ENCODE measurements around the gene LEMD2. TPM values are rescaled to one million over a fixed set of nuclear protein-coding genes. Genes with fewer than 3 reads are reported as not detected.

LEMD2 gene
- total RNA-seq, 1 experiment from 2014 or later, result 75.8 TPM

- Histone ChIP-seq H3K27ac (ENCODE audit: low read depth, low read length, poor library complexity, severe bottlenecking) (no peak overlapping the region), H3K4me3 (ENCODE audit: low read depth, low read length, poor library complexity, severe bottlenecking) (no peak overlapping the region), H3K9me3 (ENCODE audit: low read depth, low read length, poor library complexity, severe bottlenecking) (no peaks in the 10 kb centered on the region), H3K36me3 (ENCODE audit: insufficient read depth, low read length, poor library complexity, severe bottlenecking) (peaks cover 67% of the 10 kb centered on the region), H3K4me1 (ENCODE audit: insufficient read depth, low read length, poor library complexity, severe bottlenecking) (peaks cover 46% of the 10 kb centered on the region), H3K27me3 (replicated peaks; ENCODE audit: insufficient read depth, low read depth, low read length, poor library complexity) (no peaks in the 10 kb centered on the region)
- CTCF ChIA-PET, result interaction anchor here (0.6 kb wide), 1 partner anchor 17 kb away, joined by 5 read pairs; no protein-coding TSS in a partner anchor
- no peak for TF ChIP-seq EZH2 (IDR thresholded peaks at IDR 0.05; ENCODE audit: borderline replicate concordance, low read depth, low read length, poor library complexity, severe bottlenecking)
- TF ChIP-seq CTCF (conservative IDR thresholded peaks at IDR 0.05; ENCODE audit: low read depth, low read length), result no peak
- DNase-seq (ENCODE audit: low spot score), result no peak
- intact Hi-C loops (cut with micrococcal nuclease; ENCODE audit: unreplicated experiment), result loop anchor here (5.0 kb wide), 1 partner anchor 62 kb away; the partner anchor contains the start of gene UQCC2
- no TSS peak for BruUV-seq (replicated peaks)
- POLR2A ChIA-PET (ENCODE audit: low non-redundant PET), result no interaction called here
Measured at GRCh38 chr6:33774774-33775173, 14.2 kb downstream of the LEMD2 start.

GRCh38 chr6:33772902-33773472, 15.9 kb downstream of the LEMD2 start:
- peaks cover 49% of the 10 kb centered on the region for H3K36me3 ChIP-seq (ENCODE audit: insufficient read depth, low read length, poor library complexity, severe bottlenecking)
- TF ChIP-seq CTCF (conservative IDR thresholded peaks at IDR 0.05; ENCODE audit: low read depth, low read length) (no peak), EZH2 (IDR thresholded peaks at IDR 0.05; ENCODE audit: borderline replicate concordance, low read depth, low read length, poor library complexity, severe bottlenecking) (no peak)
- H3K27ac ChIP-seq (ENCODE audit: low read depth, low read length, poor library complexity, severe bottlenecking), result no peak overlapping the region
- intact Hi-C loops (cut with micrococcal nuclease; ENCODE audit: unreplicated experiment), result loop anchor here (5.0 kb wide), 1 partner anchor 61 kb away; the partner anchor contains the start of gene UQCC2
- BruUV-seq (replicated peaks), result no TSS peak
- no peaks in the 10 kb centered on the region for H3K27me3 ChIP-seq (replicated peaks; ENCODE audit: insufficient read depth, low read depth, low read length, poor library complexity)
- DNase-seq (ENCODE audit: low spot score), result peak; percentile 49
- H3K9me3 ChIP-seq (ENCODE audit: low read depth, low read length, poor library complexity, severe bottlenecking), result no peaks in the 10 kb centered on the region
- ChIA-PET POLR2A (ENCODE audit: low non-redundant PET) (no interaction called here), CTCF (interaction anchor here (0.5 to 2.4 kb wide), 3 partner anchors 251 to 379 kb away, joined by 3 to 25 read pairs (median 4); no protein-coding TSS in a partner anchor)
- no peak overlapping the region for H3K4me3 ChIP-seq (ENCODE audit: low read depth, low read length, poor library complexity, severe bottlenecking)
- peaks cover 58% of the 10 kb centered on the region for H3K4me1 ChIP-seq (ENCODE audit: insufficient read depth, low read length, poor library complexity, severe bottlenecking)

- peaks cover 42% of the 10 kb centered on the region for H3K36me3 ChIP-seq (ENCODE audit: insufficient read depth, low read length, poor library complexity, severe bottlenecking)
Measured at GRCh38 chr6:33772082-33772830, 16.7 kb downstream of the LEMD2 start.

More at GRCh38 chr6:33772082-33772830, 16.7 kb downstream of the LEMD2 start:
- no peak for TF ChIP-seq EZH2 (IDR thresholded peaks at IDR 0.05; ENCODE audit: borderline replicate concordance, low read depth, low read length, poor library complexity, severe bottlenecking)
- no peak for TF ChIP-seq CTCF (conservative IDR thresholded peaks at IDR 0.05; ENCODE audit: low read depth, low read length)
- ChIA-PET POLR2A (ENCODE audit: low non-redundant PET) (no interaction called here), CTCF (interaction anchor here (0.7 to 2.4 kb wide), 8 partner anchors 8 to 283 kb away, joined by 3 to 25 read pairs (median 6); partner anchors contain the start of gene UQCC2)
- no peaks in the 10 kb centered on the region for H3K27me3 ChIP-seq (replicated peaks; ENCODE audit: insufficient read depth, low read depth, low read length, poor library complexity)
- H3K27ac ChIP-seq (ENCODE audit: low read depth, low read length, poor library complexity, severe bottlenecking), result peak overlapping the region; percentile 77
- no peaks in the 10 kb centered on the region for H3K9me3 ChIP-seq (ENCODE audit: low read depth, low read length, poor library complexity, severe bottlenecking)
- H3K4me3 ChIP-seq (ENCODE audit: low read depth, low read length, poor library complexity, severe bottlenecking), result no peak overlapping the region
- H3K4me1 ChIP-seq (ENCODE audit: insufficient read depth, low read length, poor library complexity, severe bottlenecking), result peaks cover 53% of the 10 kb centered on the region
- DNase-seq (ENCODE audit: low spot score), result no peak
- intact Hi-C loops (cut with micrococcal nuclease; ENCODE audit: unreplicated experiment), result loop anchor here (5.0 kb wide), 1 partner anchor 60 kb away; the partner anchor contains the start of gene UQCC2
- no TSS peak for BruUV-seq (replicated peaks)
